Pancreas (tissue), 10 donors: ENCODE measurements around the gene POU3F4. TPM values are rescaled to one million over a fixed set of nuclear protein-coding genes. Genes with fewer than 3 reads are reported as not detected.

Source experiments
- ATAC-seq, 4 donors: fragments of 200-7000 bp; cut with Tn5 transposase; one replicate each; pipeline versions ENCODE4 v1.8.0 to v1.9.1; 2020; ENCODE audit warnings: mild to moderate bottlenecking in 4 of 4, moderate library complexity in 4 of 4
- DNase-seq, 6 donors: peaks; one replicate each; pipeline ENCODE4 v3.0.0-alpha.2; 2020
- FAIRE-seq: peaks from 2 replicates; lab custom pipeline; 2012; peaks lifted over from hg19 to GRCh38; lab: Jason Lieb, UNC
- H3K27ac ChIP-seq, 4 donors: fragments of 200-600 bp; sonication (generic); 1 replicate in 3 of 4; 2 replicates in 1 of 4; pipeline versions ENCODE4 v1.5.0 to v1.8.0; 2020
- H3K27me3 ChIP-seq, 4 donors: fragments of 200-600 bp; one replicate each; pipeline ENCODE4 v1.8.0; 2021
- H3K36me3 ChIP-seq, 3 donors: fragments of 200-600 bp; sonication (generic) in 1 of 3; one replicate each; pipeline versions ENCODE4 v1.5.0 to v1.8.0; 2020 to 2021
- H3K4me1 ChIP-seq, 3 donors: fragments of 200-600 bp; one replicate each; pipeline ENCODE4 v1.8.0; 2021
- H3K4me3 ChIP-seq, 4 donors: fragments of 200-600 bp; sonication (generic) in 2 of 4; one replicate each; pipeline versions ENCODE4 v1.5.0 to v1.8.0; 2020 to 2021
- H3K9me3 ChIP-seq, 4 donors: fragments of 200-600 bp; one replicate each; pipeline ENCODE4 v1.8.0; 2021
- WGBS, 2 donors: extraction: QIAGEN DNeasy Blood & Tissue Kit; methylation state at CpG; one replicate each; pipeline ENCODE4 v1.1.7; 2013; 5-methylcytosine and 5-hydroxymethylcytosine counted together
- intact Hi-C, 3 donors: fragments of 100-400 bp; cut with DNase I; formaldehyde crosslinking; loops; one replicate each; pipeline versions ENCODE4 v1.11.1 to v1.14.2; 2022
- polyA plus RNA-seq, 2 donors: library from polyadenylated mRNA; stranded (reverse); fragments of 200-250 nt; gene quantifications; one replicate each; pipeline ENCODE4 v1.2.3, GENCODE V29; 2013
- total RNA-seq, 6 donors: library from RNA; stranded (reverse); fragmentation: NEBNext Ultra II Directional in 4 of 6; extraction: Animal tissue kit (Norgen Biotek cat#: 25700) in 4 of 6; gene quantifications; one replicate each; pipeline versions ENCODE4 v1.2.1 to v1.2.4, GENCODE V29; 2021 to 2023
- TF ChIP-seq, protein P1 (sequence below), 4 donors: fragments of 200-600 bp; sonication (generic) in 3 of 4; IDR thresholded peaks; one replicate each; pipeline versions ENCODE4 v1.5.0 to v1.8.0; 2021; ENCODE audit warnings: antibody characterized with exemption in 4 of 4
- donor health status: healthy with polysubstance abuse.
- donor health status: DM: no; HTN: no; CAD: no; lungs with moderate emphysema.
- donor health status: DM: no; HTN: no; CAD: no.
- donor health status: control.
- donor health status: control.
- donor health status: Bipolar disorder and iron deficiency.
- donor health status: DM: yes; HTN: yes; CAD: no.
- donor health status: DM: no; HTN: no; CAD: no.
- donor health status: DM: no; HTN: no; CAD: no.
- donor health status: DM: yes; HTN: yes; CAD: no.

The POU3F4 gene
- total and polyA plus RNA-seq, 8 donors: not detected

DNA sequence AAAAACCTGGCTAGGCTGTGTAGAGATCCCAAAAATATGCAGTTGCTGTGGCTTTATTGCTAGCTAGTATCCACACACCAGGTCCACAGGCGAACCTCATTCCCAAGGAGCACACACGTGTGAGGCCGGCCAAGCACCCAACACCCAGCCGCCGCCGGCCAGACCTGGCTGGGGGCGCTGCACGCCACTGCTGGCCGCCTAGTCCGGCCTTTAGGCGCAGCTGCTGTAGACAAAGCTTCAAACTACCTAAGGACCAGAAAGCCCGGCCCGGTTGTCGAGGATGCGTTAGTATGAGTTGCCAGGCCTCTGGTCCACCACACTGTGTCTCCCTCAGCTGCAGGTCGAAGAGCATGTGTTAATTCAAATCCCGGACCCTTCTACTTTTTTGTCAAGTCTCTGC, 3.1 kb downstream of the POU3F4 start:
- Histone ChIP-seq H3K36me3 (no peaks in the 10 kb centered on the region), H3K27ac (no peak overlapping the region), H3K4me1 (no peaks in the 10 kb centered on the region), H3K4me3 (no peak overlapping the region), H3K9me3 (no peaks in the 10 kb centered on the region), H3K27me3 (peaks cover 0 to 72% (median 17%) of the 10 kb centered on the region in 4 donors)
- TF ChIP-seq, protein P1, sequence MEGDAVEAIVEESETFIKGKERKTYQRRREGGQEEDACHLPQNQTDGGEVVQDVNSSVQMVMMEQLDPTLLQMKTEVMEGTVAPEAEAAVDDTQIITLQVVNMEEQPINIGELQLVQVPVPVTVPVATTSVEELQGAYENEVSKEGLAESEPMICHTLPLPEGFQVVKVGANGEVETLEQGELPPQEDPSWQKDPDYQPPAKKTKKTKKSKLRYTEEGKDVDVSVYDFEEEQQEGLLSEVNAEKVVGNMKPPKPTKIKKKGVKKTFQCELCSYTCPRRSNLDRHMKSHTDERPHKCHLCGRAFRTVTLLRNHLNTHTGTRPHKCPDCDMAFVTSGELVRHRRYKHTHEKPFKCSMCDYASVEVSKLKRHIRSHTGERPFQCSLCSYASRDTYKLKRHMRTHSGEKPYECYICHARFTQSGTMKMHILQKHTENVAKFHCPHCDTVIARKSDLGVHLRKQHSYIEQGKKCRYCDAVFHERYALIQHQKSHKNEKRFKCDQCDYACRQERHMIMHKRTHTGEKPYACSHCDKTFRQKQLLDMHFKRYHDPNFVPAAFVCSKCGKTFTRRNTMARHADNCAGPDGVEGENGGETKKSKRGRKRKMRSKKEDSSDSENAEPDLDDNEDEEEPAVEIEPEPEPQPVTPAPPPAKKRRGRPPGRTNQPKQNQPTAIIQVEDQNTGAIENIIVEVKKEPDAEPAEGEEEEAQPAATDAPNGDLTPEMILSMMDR (IDR thresholded peaks at IDR 0.05): no peak
- ATAC-seq (peak in 3 of 4 donors; percentile 31 to 55 (median 51)), FAIRE-seq (no peak), DNase-seq (no peak)
- WGBS, 2 donors: 6 to 28% methylated on average over 17 of the region's 17 CpGs
- intact Hi-C loops: no loop called here

DNA sequence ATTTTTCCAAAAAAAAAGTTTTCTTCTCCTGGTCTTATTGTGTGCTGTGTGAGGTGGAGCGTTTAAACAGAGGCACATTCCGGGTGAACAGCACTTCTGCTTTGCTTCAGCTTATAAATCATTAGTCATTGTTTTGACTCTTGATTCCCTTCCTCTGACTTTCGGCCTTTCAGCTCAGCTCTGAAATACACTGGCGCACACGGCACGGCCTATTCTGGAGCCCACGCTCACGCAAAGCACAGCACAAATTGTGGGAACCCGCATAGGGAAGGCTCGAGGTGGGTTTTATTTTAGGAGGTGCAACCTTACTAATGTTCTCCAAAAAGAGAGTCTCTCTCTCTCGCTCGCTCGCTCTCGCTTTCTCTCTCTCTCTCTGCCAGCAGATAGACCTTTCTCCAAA, 4.0 kb downstream of the POU3F4 start:
- no peaks in the 10 kb centered on the region for H3K4me1 ChIP-seq
- FAIRE-seq: no peak
- no peak for DNase-seq
- H3K27ac ChIP-seq: no peak overlapping the region
- no peaks in the 10 kb centered on the region for H3K9me3 ChIP-seq
- H3K36me3 ChIP-seq: no peaks in the 10 kb centered on the region
- no peak for ATAC-seq
- TF ChIP-seq, protein P1 (IDR thresholded peaks at IDR 0.05): no peak
- H3K4me3 ChIP-seq: no peak overlapping the region
- peaks cover 0 to 69% (median 14%) of the 10 kb centered on the region in 4 donors for H3K27me3 ChIP-seq
- WGBS, 2 donors: 38 to 52% methylated on average over 14 of the region's 14 CpGs
- intact Hi-C loops: no loop called here

DNA sequence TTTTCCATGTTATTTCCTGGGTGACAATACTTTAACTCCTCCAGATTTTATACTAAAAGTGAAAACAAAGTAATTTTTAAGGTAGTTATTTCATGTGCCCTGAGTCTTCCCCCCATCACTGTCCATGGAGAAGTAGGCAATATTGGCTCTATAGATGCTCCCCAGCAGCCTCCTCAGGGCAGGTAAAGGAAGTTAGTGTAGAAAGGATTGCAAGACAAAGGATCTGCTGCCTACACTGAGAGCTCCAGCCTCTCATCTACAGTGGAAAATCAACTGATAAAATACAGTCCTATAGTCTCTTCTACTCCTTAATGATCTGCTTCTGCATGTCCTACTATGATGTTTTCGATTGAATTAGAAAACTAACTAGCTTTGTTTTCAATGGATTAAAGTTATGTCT, 8.5 kb downstream of the POU3F4 start:
- Histone ChIP-seq H3K27ac (no peak overlapping the region), H3K27me3 (peaks cover 0 to 37% (median 3%) of the 10 kb centered on the region in 4 donors), H3K4me3 (no peak overlapping the region), H3K36me3 (no peaks in the 10 kb centered on the region), H3K9me3 (no peaks in the 10 kb centered on the region), H3K4me1 (no peaks in the 10 kb centered on the region)
- DNase-seq (no peak), FAIRE-seq (no peak), ATAC-seq (no peak)
- intact Hi-C loops: no loop called here
- TF ChIP-seq, protein P1 (IDR thresholded peaks at IDR 0.05): no peak
- 37 to 53% methylated on average over 1 of the region's 1 CpG for WGBS, 2 donors

DNA sequence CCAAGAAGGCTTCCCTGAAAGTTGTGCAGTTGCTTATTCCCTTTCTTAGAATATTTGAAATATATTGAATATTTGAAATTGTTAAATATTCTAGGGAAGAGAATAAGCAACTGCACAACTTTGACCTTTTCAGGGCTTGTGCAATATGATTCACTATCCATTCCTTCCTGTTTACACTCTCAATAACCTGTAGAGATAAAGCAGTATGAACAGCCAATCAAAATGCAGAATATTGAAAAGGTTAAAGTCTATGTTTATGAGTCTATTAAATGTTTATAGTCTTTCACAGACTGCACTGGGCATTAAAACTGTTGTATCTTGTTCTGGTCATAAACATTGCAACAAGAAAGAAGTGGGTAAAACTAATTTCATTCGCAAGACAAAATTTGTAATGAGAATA, 13.8 kb downstream of the POU3F4 start:
- ATAC-seq: no peak

DNA sequence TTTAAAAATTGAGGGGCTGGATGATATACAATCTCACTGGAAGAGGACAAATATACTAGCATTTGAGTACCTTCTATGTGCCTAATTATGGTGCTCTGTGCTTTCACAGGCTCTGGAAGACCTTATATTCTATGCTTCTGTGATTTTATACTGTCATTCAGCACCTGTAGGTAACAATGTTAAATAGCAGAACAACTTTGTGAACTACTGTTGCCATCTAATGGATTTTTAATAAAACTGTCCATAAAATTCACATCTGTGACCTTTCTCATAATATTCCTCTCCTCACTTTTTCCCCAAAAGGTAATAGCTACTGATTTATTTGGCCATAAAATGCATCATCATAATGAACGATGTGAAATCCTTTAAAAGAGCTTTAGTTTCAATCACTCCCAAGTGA, 21.9 kb downstream of the POU3F4 start:
- no peaks in the 10 kb centered on the region for H3K4me1 ChIP-seq
- intact Hi-C loops: no loop called here
- WGBS, 2 donors: 34 to 38% methylated on average over 1 of the region's 1 CpG
- no peak for DNase-seq
- H3K9me3 ChIP-seq: no peaks in the 10 kb centered on the region
- no peak overlapping the region for H3K4me3 ChIP-seq
- no peak for ATAC-seq
- H3K27me3 ChIP-seq: peaks cover 0 to 4% (median 2%) of the 10 kb centered on the region in 4 donors
- H3K27ac ChIP-seq: no peak overlapping the region
- FAIRE-seq: no peak
- TF ChIP-seq, protein P1 (IDR thresholded peaks at IDR 0.05): no peak
- no peaks in the 10 kb centered on the region for H3K36me3 ChIP-seq

More for the DNA sequence above, 13.8 kb downstream of the POU3F4 start:
- intact Hi-C loops: no loop called here
- WGBS, 2 donors: 72 to 81% methylated on average over 1 of the region's 1 CpG
- Histone ChIP-seq H3K9me3 (no peaks in the 10 kb centered on the region), H3K4me3 (no peak overlapping the region), H3K4me1 (no peaks in the 10 kb centered on the region), H3K27ac (no peak overlapping the region), H3K27me3 (peaks cover 0 to 13% (median 0%) of the 10 kb centered on the region in 4 donors), H3K36me3 (no peaks in the 10 kb centered on the region)
- DNase-seq: no peak
- TF ChIP-seq, protein P1 (IDR thresholded peaks at IDR 0.05): no peak
- peak; percentile 78 for FAIRE-seq
